Middle frontal gyrus (tissue), 1 donor: Measurements from ENCODE around the gene EIF5A2.
"Not testable (repeated sequence)": the region's sequence is repeated elsewhere in the genome, so short reads cannot be mapped to it uniquely, and the experiment has no call there.

Experiments used
- DNase-seq: peaks from one replicate; pipeline ENCODE4 v3.0.0-alpha.2; 2015; ENCODE audit warnings: low spot score; ENCODE audit errors: extremely low spot score

The EIF5A2 gene

DNA sequence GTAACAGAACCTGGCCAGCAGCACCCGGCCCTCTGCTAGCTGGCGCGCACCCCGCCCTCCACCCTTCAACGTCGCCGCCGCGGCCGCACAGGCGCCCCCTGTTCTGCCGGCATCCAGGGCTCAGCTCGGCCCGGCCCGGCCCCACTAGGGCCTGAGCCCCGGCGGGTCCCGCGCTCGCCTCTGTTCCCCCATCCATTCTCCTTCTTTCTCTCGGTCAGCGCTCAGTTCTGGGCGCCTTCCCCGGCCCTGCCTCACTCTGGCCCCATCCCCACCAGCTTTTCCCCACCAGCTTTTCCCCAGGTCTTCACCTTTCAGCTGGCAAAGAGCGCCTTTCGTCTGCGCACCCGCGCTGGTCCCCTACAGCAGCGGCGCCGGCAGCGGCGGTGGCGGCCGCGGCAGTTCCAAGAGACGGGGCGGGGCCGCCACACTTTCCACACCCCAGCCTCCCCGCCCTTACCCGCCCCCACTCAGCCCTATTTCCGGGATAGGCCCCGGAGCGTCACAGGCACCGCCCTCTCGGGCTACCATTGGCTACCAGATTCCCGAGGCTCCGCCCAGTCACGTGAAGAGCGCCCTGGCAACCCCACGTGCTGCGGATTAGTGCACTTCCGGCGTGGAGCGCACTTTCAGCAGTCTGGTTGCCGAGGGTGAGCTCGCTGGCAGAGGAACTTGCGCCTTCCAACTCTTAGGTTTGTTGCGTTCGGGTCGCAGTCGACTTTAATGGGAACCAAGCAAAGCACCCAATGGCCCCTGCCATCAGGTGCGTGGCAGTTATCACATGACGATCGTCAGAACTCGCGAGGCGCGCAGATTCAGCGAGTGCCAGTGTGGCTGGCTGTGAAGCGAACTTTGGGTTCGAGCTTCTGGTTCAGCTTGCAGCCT is at the start of gene EIF5A2:
EIF5A2 (minus strand) TSS at position 403 of the 882 bp plus-strand sequence. CDS start 831 bp downstream, outside the sequence.
- DNase-seq: peak; percentile 87

DNA sequence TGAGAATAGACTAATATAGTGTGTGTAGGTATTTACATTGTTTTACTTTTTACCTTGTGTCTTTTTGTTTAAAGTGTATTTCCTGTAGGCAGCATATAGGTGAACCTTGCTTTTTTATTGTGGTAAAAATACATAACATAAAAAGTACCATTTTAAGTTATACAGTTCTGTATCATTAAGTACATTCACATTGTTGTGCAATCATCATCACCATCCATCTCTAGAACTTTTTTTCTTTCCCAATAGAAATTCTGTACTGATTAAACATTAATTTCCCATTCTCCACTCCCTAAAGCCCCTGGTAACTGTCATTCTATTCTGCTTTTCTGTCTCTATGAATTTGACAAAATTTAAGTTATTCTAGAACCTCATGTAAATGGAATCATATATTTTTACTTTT is 48.2 kb upstream of the EIF5A2 start:
- DNase-seq: no peak

DNA sequence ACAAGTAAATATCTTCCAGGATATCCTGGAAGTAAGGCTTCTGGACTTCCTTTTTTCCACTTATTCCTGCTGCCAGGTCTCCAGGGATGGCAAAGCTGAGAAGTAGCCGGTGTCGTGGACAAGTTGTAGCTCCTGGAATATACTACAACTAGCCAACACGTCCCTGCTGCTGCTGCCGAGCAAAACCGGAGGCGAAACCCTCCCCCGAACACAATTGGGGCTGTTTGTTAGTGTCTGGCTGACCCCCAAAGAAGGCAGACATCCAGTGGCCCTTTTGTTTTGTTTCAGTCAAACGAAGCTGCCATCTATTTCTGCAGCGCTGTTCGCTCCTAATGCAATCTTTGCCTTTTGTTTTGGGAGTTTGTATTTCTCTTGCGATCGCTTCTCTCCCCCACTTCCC is 45.3 kb upstream of the EIF5A2 start:
- peak; percentile 34 for DNase-seq

DNA sequence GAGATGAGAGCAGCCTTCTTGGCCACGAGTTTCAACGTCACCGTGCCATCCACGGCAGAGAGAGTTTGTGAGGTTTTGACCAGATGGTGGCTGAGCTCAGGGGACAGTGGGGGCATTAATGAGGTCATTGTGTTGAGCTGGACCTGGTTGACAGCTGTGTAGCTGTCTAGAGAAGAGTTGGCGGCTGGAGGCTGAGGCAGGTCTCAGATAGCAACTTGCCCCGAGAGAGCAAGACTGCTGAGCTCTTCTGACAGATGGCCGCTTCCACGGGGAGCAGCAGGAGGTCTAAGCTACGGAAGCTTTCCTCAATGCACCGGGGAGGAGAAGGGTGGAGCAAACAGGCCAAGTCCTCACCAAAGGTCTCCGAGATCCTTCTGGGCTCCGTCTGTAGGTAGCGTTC is 44.8 kb upstream of the EIF5A2 start:
- DNase-seq: no peak

DNA sequence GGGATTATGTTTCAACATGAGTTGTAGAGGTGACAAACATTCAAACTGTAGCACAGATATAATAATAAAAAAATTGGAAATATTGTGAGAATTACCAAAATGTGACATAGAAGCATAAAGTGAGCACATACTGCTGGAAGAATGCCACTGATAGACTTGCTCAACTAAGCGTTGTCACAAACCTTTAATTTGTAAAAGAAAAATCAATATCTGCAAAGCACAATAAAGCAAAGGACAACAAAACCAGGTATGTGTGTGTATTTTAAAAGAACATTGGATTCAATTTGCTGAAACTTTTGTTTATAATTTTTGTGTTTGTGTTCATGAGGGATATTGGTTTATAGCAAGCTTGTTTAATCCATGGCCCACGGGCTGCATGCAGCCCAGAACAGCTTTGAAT is 40.8 kb upstream of the EIF5A2 start:
- no peak for DNase-seq

DNA sequence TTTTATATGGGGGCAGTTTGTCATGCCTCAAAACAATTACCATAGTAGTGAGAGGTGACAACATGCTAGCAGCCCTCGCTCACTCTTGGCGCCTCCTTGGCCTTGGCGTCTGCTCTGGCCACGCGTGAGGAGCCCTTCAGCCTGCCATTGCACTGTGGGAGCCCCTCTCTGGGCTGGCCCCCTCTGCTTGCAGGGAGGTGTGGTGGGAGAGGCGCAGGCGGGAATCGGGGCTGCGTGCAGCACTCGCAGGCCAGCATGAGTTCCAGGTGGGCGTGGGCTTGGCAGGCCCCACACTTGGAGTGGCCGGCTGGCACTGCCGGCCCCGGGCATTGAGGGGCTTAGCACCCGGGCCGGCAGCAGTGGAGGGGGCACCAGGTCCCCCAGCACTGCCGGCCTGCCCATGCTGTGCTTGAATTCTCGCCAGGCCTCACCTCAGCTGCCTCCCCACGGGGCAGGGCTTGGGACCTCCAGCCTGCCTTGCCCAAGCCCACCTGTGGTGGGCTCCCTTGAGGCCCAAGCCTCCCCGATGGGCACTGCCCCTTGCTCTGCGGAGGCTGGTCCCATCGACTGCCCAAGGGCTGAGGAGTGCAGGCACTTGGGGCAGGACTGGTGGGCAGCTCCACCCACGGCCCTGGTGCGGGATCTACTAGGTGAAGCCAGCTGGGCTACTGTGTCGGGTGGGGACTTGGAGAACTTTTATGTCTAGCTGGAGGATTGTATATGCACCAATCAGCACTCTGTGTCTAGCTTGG is 38.8 kb upstream of the EIF5A2 start:
- DNase-seq: no peak

DNA sequence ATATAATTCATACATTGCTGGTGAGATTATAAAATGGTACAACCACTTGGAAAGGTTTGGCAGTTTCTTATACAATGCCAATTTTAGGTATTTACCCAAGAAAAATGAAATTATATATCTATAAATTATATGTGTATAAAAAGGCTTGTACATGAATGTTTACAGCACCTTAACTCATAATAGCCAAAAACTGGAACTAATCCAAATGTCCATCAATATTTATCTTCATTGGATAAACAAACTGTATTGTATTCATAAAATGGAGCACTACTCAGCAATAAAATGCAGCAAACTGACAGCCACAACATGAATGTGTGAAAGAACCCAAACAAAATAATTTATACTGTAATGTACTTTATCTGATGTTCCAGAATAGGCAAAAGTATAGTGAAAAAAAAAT is 33.6 kb upstream of the EIF5A2 start:
- DNase-seq: no peak

DNA sequence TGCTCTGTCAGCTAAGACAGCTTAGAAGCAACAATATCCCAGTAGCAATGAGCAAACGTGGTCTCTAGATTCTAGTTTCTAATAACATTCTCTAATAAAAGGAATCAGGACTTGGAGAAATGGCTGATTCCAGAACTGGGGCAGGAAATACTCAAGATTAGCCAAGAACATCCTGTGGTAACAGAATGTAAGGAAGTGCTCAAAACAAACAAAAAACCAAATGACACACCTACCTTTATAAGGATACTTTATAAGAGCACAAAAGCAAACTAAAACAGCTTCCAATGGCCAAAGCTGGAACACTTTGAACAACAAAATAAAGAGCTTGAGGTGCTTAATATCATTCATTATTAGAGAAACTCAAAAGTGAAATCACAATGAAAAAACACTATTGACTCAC is 33.1 kb upstream of the EIF5A2 start:
- no peak for DNase-seq

DNA sequence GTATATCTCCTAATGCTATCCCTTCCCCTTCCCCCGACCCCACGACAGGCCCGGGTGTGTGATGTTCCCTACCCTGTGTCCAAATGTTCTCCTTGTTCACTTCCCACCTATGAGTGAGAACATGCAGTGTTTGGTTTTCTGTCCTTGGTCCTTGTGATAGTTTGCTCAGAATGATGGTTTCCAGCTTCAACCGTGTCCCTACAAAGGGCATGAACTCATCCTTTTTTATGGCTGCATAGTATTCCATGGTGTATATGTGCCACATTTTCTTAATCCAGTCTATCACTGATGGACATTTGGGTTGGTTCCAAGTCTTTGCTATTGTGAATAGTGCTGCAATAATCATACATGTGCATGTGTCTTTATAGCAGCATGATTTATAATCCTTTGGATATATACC is 24.6 kb upstream of the EIF5A2 start:
- DNase-seq: not testable (repeated sequence)

DNA sequence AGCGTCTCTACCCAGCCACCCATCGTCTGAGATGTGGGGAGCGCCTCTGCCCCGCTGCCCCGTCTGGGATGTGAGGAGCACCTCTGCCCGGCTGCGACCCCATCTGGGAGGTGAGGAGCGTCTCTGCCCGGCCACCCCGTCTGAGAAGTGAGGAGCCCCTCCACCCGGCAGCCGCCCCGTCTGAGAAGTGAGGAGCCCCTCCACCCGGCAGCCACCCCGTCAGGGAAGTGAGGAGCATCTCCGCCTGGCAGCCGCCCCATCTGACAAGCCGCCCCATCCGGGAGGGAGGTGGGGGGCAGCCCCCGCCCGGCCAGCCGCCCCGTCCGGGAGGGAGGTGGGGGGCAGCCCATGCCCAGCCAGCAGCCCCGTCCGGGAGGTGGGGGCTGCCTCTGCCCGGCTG is 15.1 kb upstream of the EIF5A2 start:
- DNase-seq: not testable (repeated sequence)

DNA sequence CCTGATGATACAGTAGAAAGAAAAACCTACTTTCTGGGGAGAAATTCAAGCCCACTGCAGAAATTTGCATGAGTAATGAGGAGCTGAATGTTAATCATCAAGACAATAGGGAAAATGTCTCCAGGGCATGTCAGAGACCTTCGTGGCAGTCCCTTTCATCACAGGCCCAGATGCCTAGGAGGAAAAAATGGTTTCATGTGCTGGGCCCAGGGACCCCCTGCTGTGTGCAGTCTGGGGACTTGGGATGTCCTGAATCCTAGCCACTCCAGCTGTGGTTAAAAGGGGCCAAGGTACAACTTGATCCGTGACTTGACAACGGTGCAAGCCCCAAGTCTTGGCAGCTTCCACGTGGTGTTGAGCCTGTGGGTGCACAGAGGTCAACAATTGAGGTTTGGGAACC is 10.3 kb upstream of the EIF5A2 start:
- DNase-seq: no peak

DNA sequence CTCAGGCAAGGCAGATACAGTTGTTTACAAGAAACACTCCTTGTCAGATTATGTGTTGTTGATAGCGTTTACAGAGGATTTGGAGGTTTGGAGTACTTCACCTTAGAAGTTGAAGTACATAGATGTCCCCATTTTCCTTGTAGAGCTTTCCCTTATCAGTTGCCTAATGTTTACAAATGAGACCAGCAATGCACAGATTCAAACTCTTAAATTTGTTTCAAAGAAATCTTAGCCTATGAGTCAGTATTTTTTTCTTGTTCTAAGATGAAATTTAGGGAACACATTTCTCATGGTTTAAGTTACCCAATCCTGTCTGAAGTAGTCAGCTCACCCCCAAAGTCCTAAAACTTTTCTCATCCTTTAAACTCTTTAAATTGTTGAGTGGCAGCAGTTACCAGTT is 6.3 kb upstream of the EIF5A2 start:
- no peak for DNase-seq

DNA sequence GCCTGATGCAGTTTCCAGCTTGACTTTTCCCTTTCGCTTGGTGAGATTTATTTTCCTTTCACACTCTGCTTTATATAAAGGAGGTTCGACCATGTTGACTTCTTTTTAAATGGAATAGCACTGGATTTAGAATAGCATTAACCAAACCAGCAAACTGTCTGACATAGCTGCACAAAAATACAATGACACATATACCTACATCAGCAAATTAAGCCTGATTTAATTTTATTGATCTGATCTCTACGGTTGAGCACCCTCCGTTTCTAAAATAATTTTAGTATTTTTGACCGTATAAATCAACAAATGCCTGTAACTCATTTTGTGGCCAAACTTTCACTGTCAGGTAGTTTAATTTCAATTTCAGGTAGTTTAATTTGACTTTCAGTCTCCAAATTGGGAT is 5.8 kb upstream of the EIF5A2 start:
- DNase-seq: no peak

DNA sequence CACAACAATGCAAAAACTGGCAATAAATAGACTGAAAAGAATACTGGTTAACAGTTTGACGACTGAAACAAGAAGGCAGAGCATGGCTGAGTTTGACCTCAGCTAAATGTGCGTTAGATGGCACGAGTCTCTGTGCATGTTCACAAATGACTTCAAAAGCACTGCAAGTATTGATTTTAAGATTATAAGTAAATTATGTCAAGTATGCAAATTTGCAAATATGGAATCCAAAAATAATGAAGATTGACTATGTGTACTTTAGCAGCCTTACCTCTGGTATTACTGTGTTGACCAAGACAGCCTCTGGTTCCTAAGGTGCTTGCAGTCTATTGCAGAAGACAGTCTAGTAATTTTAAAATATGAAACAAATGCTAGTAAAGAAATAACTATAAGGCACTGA is 2.6 kb upstream of the EIF5A2 start:
- DNase-seq: no peak

DNA sequence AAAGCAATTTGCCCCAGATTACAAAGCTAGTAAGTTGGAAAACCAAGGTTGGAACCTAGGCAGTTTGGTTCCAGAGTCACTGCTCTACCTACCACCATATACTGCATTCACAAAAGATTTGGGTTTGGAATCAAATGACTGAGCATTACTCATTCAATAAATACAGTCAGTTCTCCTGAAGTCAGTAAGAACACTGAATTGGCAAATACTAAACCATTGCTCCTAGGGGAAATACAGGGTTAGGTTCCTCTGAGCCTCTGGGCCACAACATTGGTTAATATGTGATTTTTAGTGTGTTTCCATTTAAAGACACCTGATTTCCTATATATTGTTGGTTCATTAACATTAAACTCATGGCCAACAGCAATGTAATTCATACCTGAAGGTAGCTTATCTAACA is 2.1 kb upstream of the EIF5A2 start:
- no peak for DNase-seq

DNA sequence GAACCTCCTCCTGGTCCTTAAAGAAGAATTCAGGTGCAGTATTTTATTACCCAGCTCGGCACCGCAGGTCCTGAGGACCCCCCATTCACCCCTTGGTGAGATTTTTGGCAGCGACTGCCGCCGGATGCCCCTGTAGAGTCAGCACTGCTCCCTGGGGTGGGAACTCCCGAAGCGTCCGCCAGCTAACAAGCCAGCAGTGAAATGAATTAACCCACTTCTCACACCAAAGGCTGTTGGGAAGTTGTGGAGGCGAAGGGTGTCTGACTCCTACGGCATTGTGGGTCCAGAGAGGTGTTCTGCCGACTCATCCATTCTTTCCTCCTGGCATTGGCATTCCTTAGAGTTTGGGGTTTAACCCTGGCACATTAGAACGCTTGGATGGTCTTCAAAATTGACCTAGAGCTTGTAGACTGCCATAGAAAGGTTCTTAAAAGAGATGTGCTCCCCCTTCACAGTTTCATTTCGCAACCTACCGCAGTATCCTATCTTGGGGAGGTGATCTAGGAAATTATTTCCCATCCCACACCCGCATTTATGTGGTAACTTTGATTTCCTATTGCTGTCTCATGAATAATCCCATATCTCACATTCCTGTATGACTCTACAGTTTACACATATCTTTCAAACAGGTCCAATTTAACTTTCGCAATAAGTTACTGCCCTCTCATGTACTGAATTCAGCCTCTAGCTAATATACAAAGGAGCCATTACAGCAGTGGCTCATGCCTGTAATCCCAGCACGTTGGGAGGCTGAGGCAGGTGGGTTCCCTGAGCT is 879 bp upstream of the EIF5A2 start:
- no peak for DNase-seq

DNA sequence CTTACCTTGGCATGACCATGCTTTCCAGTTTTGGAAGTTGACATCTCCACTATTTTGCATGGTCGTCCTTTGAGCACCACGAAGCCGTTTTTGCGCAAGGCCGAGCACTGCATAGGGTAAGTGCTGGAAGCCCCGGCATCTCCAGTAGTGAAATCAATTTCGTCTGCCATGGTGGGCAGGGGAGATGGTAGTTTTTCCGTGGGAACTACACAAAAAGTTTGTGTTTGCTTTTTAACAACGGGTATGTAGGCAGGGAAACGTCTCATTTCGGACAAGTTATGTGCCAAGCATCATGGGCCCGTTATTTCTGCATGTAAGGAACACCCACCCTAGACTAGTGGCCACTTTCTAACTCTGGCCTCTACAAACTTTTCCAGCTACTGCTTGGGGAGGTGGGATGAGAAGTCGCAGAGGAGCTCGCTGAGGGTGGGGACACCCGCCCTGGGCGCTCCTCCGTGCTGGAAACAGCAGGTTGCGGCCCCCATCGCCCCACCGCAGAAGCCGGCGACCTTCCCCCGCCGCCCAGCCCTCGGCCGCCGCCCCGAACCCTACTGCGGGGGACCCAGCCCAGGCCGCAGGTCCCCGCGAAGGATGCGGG is 701 bp downstream of the EIF5A2 start:
- DNase-seq: no peak

DNA sequence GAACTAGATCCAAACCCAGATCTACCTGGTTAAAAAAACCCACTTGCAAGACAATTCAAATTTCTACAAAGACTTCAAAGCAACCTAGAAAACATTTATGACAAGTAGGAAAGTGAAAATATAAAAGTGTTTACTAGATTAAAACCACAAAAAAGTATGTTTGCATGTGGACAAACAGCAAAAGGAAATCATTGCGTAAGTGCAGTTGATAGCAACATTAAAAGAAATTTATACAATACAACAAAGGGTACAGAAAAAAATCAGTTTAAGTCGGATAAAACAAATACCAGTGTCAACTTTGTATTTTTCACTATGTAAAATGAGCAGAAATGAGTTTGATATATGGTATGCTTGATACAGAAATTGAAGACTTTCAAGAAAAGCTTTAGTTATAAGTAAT is 2.6 kb downstream of the EIF5A2 start:
- DNase-seq: no peak

DNA sequence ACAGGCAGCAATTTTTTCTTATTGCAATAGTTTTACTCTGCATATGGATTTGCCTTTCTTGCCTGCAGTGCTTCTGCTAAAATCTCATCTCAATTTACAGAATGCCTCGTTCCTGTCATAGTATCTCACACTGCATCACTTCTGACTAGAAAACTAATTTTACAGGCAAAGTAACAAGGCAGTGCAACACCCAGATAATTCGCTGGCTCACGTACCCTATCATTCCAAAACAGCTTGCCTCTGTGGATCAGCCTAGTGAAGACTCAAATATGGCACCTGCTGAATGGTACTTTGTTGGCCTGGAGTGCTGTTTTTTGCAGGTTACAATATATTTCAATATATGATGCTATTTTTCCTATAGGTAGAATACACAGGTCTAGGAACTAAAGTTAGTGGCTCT is 5.3 kb downstream of the EIF5A2 start:
- no peak for DNase-seq

DNA sequence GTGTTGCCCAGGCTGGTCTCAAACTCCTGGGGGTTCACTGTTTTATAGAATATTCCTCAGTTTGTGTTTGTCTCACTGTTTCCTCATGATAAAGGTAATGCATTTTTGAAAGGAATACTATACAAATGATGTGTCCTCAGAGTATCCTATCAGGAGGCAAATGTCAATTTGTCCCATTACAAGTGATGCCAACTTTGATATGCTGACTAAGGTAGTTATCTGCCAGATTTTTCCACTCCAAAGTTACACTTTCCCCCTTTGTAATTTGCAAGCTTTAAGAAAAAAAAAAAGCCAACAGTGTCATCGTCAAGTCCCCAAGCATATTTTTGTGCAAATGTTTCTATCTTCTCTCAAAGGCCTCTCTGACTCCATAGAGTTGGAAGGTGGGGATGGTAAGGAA is 9.0 kb downstream of the EIF5A2 start:
- no peak for DNase-seq

DNA sequence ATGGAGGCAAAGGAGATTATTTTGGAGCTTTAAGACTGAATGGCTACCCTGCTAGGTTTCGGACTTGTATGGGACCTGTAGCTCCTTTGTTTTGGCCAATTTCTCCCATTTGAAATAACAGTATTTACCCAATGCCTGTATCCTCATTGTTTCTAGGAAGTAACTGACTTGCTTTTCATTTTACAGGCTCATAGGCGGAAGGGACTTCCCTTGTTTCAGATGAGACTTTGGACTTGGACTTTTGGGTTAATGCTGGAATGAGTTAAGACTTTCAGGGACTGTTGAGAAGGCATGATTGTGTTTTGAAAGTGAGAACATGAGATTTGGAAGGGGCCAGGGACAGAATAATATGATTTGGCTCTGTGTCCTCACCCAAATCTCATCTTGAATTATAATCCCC is 10.5 kb downstream of the EIF5A2 start:
- DNase-seq: no peak

DNA sequence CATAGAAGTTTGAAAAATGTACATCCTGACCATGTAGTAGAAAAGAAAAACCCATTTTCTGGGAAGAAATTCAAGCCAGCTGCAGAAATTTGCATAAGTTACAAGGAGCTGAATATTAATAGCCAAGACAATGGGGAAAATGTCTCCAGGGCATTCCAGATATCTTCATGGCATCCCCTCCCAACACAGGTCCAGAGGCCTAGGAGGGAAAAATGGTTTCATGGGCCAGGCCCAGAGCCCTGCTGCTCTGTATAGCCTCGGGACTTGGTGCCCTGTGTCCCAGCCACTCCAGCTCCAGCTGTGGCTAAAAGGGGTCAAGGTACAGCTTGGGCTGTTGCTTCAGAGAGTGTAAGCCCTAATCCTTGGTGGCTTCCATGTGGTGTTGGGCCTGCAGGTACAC is 11.2 kb downstream of the EIF5A2 start:
- DNase-seq: not testable (repeated sequence)
